ENCODE results near the gene TMEM108.

The TMEM108 gene

GRCh38 chr3:133157716-133158115 lies 119.5 kb downstream of the TMEM108 start:
- no peak overlapping the region for H3K4me2 ChIP-seq (ENCODE audit: low read length)
- no CpG with 5 or more reads among the region's 2 CpGs for WGBS (ENCODE audit: extremely low coverage, insufficient coverage, insufficient read length)

DNA sequence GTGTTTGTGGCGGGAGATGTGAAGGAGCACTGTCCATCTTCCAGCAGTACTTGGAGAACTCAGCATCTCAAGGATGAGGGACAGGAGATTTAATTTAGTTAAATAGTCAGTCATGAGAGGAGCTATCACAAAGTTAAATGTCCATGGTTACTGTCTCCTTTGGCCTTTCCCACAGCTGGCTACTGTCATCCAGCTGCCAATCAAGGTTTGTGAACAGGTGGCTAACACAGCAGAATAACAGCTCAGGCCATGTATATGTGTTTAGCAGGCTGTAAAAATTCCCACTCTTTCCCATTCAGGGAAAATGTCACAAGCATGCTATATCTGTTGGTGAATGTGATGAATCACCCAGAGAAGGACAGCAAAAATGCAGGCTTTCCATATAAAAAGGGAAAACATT lies 120.5 kb downstream of the TMEM108 start:
- Histone ChIP-seq H3K9ac (ENCODE audit: low read length) (no peak overlapping the region), H3K27me3 (ENCODE audit: insufficient read depth, low read length) (no peaks in the 10 kb centered on the region), H3K4me1 (ENCODE audit: control insufficient read depth in 1 of 2, insufficient read depth in 2 of 2, low read length in 2 of 2) (no peaks in the 10 kb centered on the region), H3K4me3 (ENCODE audit: low read depth, low read length) (no peak overlapping the region), H3K27ac (ENCODE audit: low read depth, low read length) (no peak overlapping the region), H3K36me3 (ENCODE audit: control insufficient read depth in 1 of 2, insufficient read depth in 2 of 2, low read length in 2 of 2) (no peaks in the 10 kb centered on the region), H2AK5ac (ENCODE audit: low read length) (no peak overlapping the region), H3K14ac (ENCODE audit: low read length) (no peak overlapping the region), H3K4me2 (ENCODE audit: low read length) (no peak overlapping the region), H4K8ac (ENCODE audit: low read depth, low read length) (no peak overlapping the region), H4K12ac (ENCODE audit: low read depth, low read length) (no peak overlapping the region), H3K4ac (ENCODE audit: low read depth, low read length) (no peak overlapping the region), H4K91ac (ENCODE audit: low read depth, low read length) (no peak overlapping the region), H3K79me2 (ENCODE audit: control insufficient read depth, insufficient read depth, low read length, poor library complexity) (no peaks in the 10 kb centered on the region), H2AFZ (ENCODE audit: insufficient read depth, low read length, poor library complexity) (no peak overlapping the region), H2BK5ac (ENCODE audit: low read depth, low read length, poor library complexity) (no peak overlapping the region), H3K9me3 (ENCODE audit: insufficient read depth, low read depth, low read length) (peaks cover 2% of the 10 kb centered on the region), H3K79me1 (ENCODE audit: low read length) (no peaks in the 10 kb centered on the region), H3K23ac (ENCODE audit: low read length) (no peak overlapping the region), H3K18ac (ENCODE audit: low read length) (no peak overlapping the region), H2BK120ac (ENCODE audit: insufficient read depth, low read length, poor library complexity) (no peak overlapping the region), H2BK12ac (ENCODE audit: low read length) (no peak overlapping the region)
- DNase-seq: no peak
- no CpG with 5 or more reads among the region's 1 CpG for WGBS (ENCODE audit: extremely low coverage, insufficient coverage, insufficient read length)

More at GRCh38 chr3:133157716-133158115, 119.5 kb downstream of the TMEM108 start:
- no peaks in the 10 kb centered on the region for H3K79me1 ChIP-seq (ENCODE audit: low read length)
- no peak overlapping the region for H2BK5ac ChIP-seq (ENCODE audit: low read depth, low read length, poor library complexity)
- H3K9me3 ChIP-seq (ENCODE audit: insufficient read depth, low read depth, low read length): peaks cover 2% of the 10 kb centered on the region
- H2BK12ac ChIP-seq (ENCODE audit: low read length): no peak overlapping the region
- no peak for DNase-seq
- H2BK120ac ChIP-seq (ENCODE audit: insufficient read depth, low read length, poor library complexity): no peak overlapping the region
- no peaks in the 10 kb centered on the region for H3K27me3 ChIP-seq (ENCODE audit: insufficient read depth, low read length)
- no peaks in the 10 kb centered on the region for H3K36me3 ChIP-seq (ENCODE audit: control insufficient read depth in 1 of 2, insufficient read depth in 2 of 2, low read length in 2 of 2)
- H3K4ac ChIP-seq (ENCODE audit: low read depth, low read length): no peak overlapping the region
- no peak overlapping the region for H4K91ac ChIP-seq (ENCODE audit: low read depth, low read length)
- H3K18ac ChIP-seq (ENCODE audit: low read length): no peak overlapping the region
- H2AK5ac ChIP-seq (ENCODE audit: low read length): no peak overlapping the region
- no peaks in the 10 kb centered on the region for H3K4me1 ChIP-seq (ENCODE audit: control insufficient read depth in 1 of 2, insufficient read depth in 2 of 2, low read length in 2 of 2)
- H3K9ac ChIP-seq (ENCODE audit: low read length): no peak overlapping the region
- H4K8ac ChIP-seq (ENCODE audit: low read depth, low read length): no peak overlapping the region
- no peak overlapping the region for H2AFZ ChIP-seq (ENCODE audit: insufficient read depth, low read length, poor library complexity)
- H4K12ac ChIP-seq (ENCODE audit: low read depth, low read length): no peak overlapping the region
- H3K4me3 ChIP-seq (ENCODE audit: low read depth, low read length): no peak overlapping the region
- H3K14ac ChIP-seq (ENCODE audit: low read length): no peak overlapping the region
- no peak overlapping the region for H3K27ac ChIP-seq (ENCODE audit: low read depth, low read length)
- H3K79me2 ChIP-seq (ENCODE audit: control insufficient read depth, insufficient read depth, low read length, poor library complexity): no peaks in the 10 kb centered on the region
- no peak overlapping the region for H3K23ac ChIP-seq (ENCODE audit: low read length)

GRCh38 chr3:133159498-133160475 lies 121.6 kb downstream of the TMEM108 start:
- no peaks in the 10 kb centered on the region for H3K4me1 ChIP-seq (ENCODE audit: control insufficient read depth in 1 of 2, insufficient read depth in 2 of 2, low read length in 2 of 2)
- no peak overlapping the region for H3K4ac ChIP-seq (ENCODE audit: low read depth, low read length)
- H4K91ac ChIP-seq (ENCODE audit: low read depth, low read length): no peak overlapping the region
- no peak overlapping the region for H3K4me2 ChIP-seq (ENCODE audit: low read length)
- no peak overlapping the region for H4K8ac ChIP-seq (ENCODE audit: low read depth, low read length)
- no peak overlapping the region for H2AK5ac ChIP-seq (ENCODE audit: low read length)
- peak overlapping the region; percentile 9 for H3K4me3 ChIP-seq (ENCODE audit: low read depth, low read length)
- H3K9ac ChIP-seq (ENCODE audit: low read length): no peak overlapping the region
- no peak overlapping the region for H3K27ac ChIP-seq (ENCODE audit: low read depth, low read length)
- H3K36me3 ChIP-seq (ENCODE audit: control insufficient read depth in 1 of 2, insufficient read depth in 2 of 2, low read length in 2 of 2): no peaks in the 10 kb centered on the region
- no peak overlapping the region for H2BK5ac ChIP-seq (ENCODE audit: low read depth, low read length, poor library complexity)
- DNase-seq: peak in 1 of 2 donors; percentile 30
- no peaks in the 10 kb centered on the region for H3K79me2 ChIP-seq (ENCODE audit: control insufficient read depth, insufficient read depth, low read length, poor library complexity)
- no peaks in the 10 kb centered on the region for H3K27me3 ChIP-seq (ENCODE audit: insufficient read depth, low read length)
- no peaks in the 10 kb centered on the region for H3K79me1 ChIP-seq (ENCODE audit: low read length)
- H2BK120ac ChIP-seq (ENCODE audit: insufficient read depth, low read length, poor library complexity): no peak overlapping the region
- H3K23ac ChIP-seq (ENCODE audit: low read length): no peak overlapping the region
- H3K9me3 ChIP-seq (ENCODE audit: insufficient read depth, low read depth, low read length): peaks cover 2% of the 10 kb centered on the region
- H4K12ac ChIP-seq (ENCODE audit: low read depth, low read length): no peak overlapping the region
- no peak overlapping the region for H3K14ac ChIP-seq (ENCODE audit: low read length)
- no CpG with 5 or more reads among the region's 12 CpGs for WGBS (ENCODE audit: extremely low coverage, insufficient coverage, insufficient read length)
- no peak overlapping the region for H2AFZ ChIP-seq (ENCODE audit: insufficient read depth, low read length, poor library complexity)
- no peak overlapping the region for H3K18ac ChIP-seq (ENCODE audit: low read length)
- no peak overlapping the region for H2BK12ac ChIP-seq (ENCODE audit: low read length)

DNA sequence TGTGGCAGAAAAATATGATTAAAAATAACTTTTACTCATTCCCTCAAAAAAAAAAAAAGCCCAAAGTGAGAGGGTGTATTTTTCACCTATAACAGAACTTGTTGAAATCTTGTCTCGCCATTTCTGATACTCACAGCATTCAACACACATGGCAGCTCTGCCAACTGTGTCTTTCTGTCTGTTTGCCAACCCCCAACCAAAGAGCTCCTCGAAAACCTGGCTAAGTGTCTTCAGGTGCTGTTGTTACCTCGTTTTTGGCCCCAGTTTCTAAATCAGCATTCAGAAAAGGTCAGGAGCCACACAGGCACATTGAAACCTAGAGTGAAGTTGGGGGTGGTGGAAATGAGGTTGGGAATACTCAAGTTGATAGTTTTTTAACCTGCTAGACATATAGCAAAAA lies 123.5 kb downstream of the TMEM108 start:
- Histone ChIP-seq H3K4ac (ENCODE audit: low read depth, low read length) (no peak overlapping the region), H3K27me3 (ENCODE audit: insufficient read depth, low read length) (no peaks in the 10 kb centered on the region), H3K79me2 (ENCODE audit: control insufficient read depth, insufficient read depth, low read length, poor library complexity) (no peaks in the 10 kb centered on the region), H3K9ac (ENCODE audit: low read length) (no peak overlapping the region), H3K36me3 (ENCODE audit: control insufficient read depth in 1 of 2, insufficient read depth in 2 of 2, low read length in 2 of 2) (no peaks in the 10 kb centered on the region), H3K27ac (ENCODE audit: low read depth, low read length) (no peak overlapping the region), H3K4me1 (ENCODE audit: control insufficient read depth in 1 of 2, insufficient read depth in 2 of 2, low read length in 2 of 2) (no peaks in the 10 kb centered on the region), H3K79me1 (ENCODE audit: low read length) (no peaks in the 10 kb centered on the region), H2BK12ac (ENCODE audit: low read length) (no peak overlapping the region), H4K12ac (ENCODE audit: low read depth, low read length) (no peak overlapping the region), H2AK5ac (ENCODE audit: low read length) (no peak overlapping the region), H3K23ac (ENCODE audit: low read length) (no peak overlapping the region), H4K91ac (ENCODE audit: low read depth, low read length) (no peak overlapping the region), H3K18ac (ENCODE audit: low read length) (no peak overlapping the region), H3K4me2 (ENCODE audit: low read length) (no peak overlapping the region), H2BK5ac (ENCODE audit: low read depth, low read length, poor library complexity) (no peak overlapping the region), H2AFZ (ENCODE audit: insufficient read depth, low read length, poor library complexity) (no peak overlapping the region), H3K14ac (ENCODE audit: low read length) (no peak overlapping the region), H3K9me3 (ENCODE audit: insufficient read depth, low read depth, low read length) (peaks cover 2% of the 10 kb centered on the region), H2BK120ac (ENCODE audit: insufficient read depth, low read length, poor library complexity) (no peak overlapping the region), H4K8ac (ENCODE audit: low read depth, low read length) (no peak overlapping the region), H3K4me3 (ENCODE audit: low read depth, low read length) (no peak overlapping the region)
- no peak for DNase-seq
- no CpG with 5 or more reads among the region's 3 CpGs for WGBS (ENCODE audit: extremely low coverage, insufficient coverage, insufficient read length)

Measured in trophoblast cell (in vitro differentiated cells and primary cell).